Daoy (cell line): Measurements from ENCODE around the gene VKORC1. TPM values are rescaled to one million over a fixed set of nuclear protein-coding genes. Genes with fewer than 3 reads are reported as not detected.

ENCODE experiments used
- DNase-seq: peaks from one replicate; pipeline ENCODE4 v3.0.0-alpha.2; 2015; ENCODE audit warnings: low read depth
- total RNA-seq: library from RNA; depleted of rRNA; stranded (reverse); fragments of >200 nt; shearing (Covaris generic); gene quantifications from 2 replicates; pipeline ENCODE4 v1.2.3, GENCODE V29; 2014

The VKORC1 gene
- total RNA-seq, 1 experiment from 2014 or later: 58.1 TPM

GRCh38 chr16:31082368-31083045 lies 12.1 kb downstream of the VKORC1 start:
- no peak for DNase-seq

GRCh38 chr16:31081428-31082351 lies 12.9 kb downstream of the VKORC1 start:
- DNase-seq: no peak

- no peak for DNase-seq
These were observed 13.7 kb downstream of the VKORC1 start for GRCh38 chr16:31080756-31081419.

GRCh38 chr16:31080035-31080629 lies 14.5 kb downstream of the VKORC1 start:
- DNase-seq: no peak

GRCh38 chr16:31079342-31079944 lies 15.2 kb downstream of the VKORC1 start:
- DNase-seq: no peak

- DNase-seq: no peak
These were observed 15.8 kb downstream of the VKORC1 start for GRCh38 chr16:31078597-31079341.

GRCh38 chr16:31077592-31078396 lies 16.8 kb downstream of the VKORC1 start:
- no peak for DNase-seq

- no peak for DNase-seq
These were observed 17.6 kb downstream of the VKORC1 start for GRCh38 chr16:31077024-31077423.

- no peak for DNase-seq
These were observed 18.3 kb downstream of the VKORC1 start for GRCh38 chr16:31076319-31076718.

- no peak for DNase-seq
These were observed 19.8 kb downstream of the VKORC1 start for GRCh38 chr16:31074814-31075183.

- peak; percentile 99 for DNase-seq
These were observed 20.4 kb downstream of the VKORC1 start, which contains the start of the genes ZNF646 and ZNF668 for GRCh38 chr16:31073970-31074813. ZNF646 (plus strand) TSS chr16:31074422; CDS start chr16:31076325, 1,903 bp downstream. ZNF668 (minus strand) TSS chr16:31074240; CDS start chr16:31064459, 9,781 bp downstream.

GRCh38 chr16:31073142-31073969 lies 21.2 kb downstream of the VKORC1 start:
- peak; percentile 92 for DNase-seq

- peak; percentile 55 for DNase-seq
These were observed 22.0 kb downstream of the VKORC1 start for GRCh38 chr16:31072540-31073141.

- peak; percentile 59 for DNase-seq
These were observed 22.7 kb downstream of the VKORC1 start for GRCh38 chr16:31071861-31072260.

- no peak for DNase-seq
These were observed 27.3 kb downstream of the VKORC1 start for GRCh38 chr16:31067342-31067741.

- peak; percentile 79 for DNase-seq
These were observed 29.6 kb downstream of the VKORC1 start for GRCh38 chr16:31064882-31065461.
